Stimulated activated CD4-positive, alpha-beta T cell treated with anti-CD3 and anti-CD28 coated beads, Interleukin-12 subunit alpha, Interleukin-12 subunit beta, amount 100 ng/mL, for 4 hours (primary cell): ENCODE data around the gene DEPDC5.

ENCODE experiments used
- DNase-seq: peaks from one replicate; pipeline ENCODE4 v3.0.0-alpha.2; 2020

Gene DEPDC5

GRCh38 chr22:31897842-31898805, 144.3 kb downstream of the DEPDC5 start:
- no peak for DNase-seq

GRCh38 chr22:31898926-31899325, 145.1 kb downstream of the DEPDC5 start:
- DNase-seq, result no peak

- DNase-seq, result no peak
These were observed 145.8 kb downstream of the DEPDC5 start for GRCh38 chr22:31899669-31900068.

GRCh38 chr22:31901388-31902137, 147.7 kb downstream of the DEPDC5 start:
- DNase-seq, result no peak

GRCh38 chr22:31904651-31905050, 150.8 kb downstream of the DEPDC5 start:
- no peak for DNase-seq

- DNase-seq, result no peak
These were observed 151.5 kb downstream of the DEPDC5 start for GRCh38 chr22:31905356-31905755.

GRCh38 chr22:31906086-31906485, 152.3 kb downstream of the DEPDC5 start:
- no peak for DNase-seq

GRCh38 chr22:31906569-31906968, 152.8 kb downstream of the DEPDC5 start:
- DNase-seq, result no peak

GRCh38 chr22:31909977-31910376, 156.2 kb downstream of the DEPDC5 start:
- no peak for DNase-seq

GRCh38 chr22:31911565-31912406, 158.0 kb downstream of the DEPDC5 start:
- no peak for DNase-seq

GRCh38 chr22:31912407-31912743, 158.6 kb downstream of the DEPDC5 start:
- no peak for DNase-seq

- DNase-seq, result no peak
These were observed 161.8 kb downstream of the DEPDC5 start for GRCh38 chr22:31915586-31915985.

GRCh38 chr22:31917227-31917921, 163.6 kb downstream of the DEPDC5 start:
- no peak for DNase-seq

- no peak for DNase-seq
These were observed 165.9 kb downstream of the DEPDC5 start for GRCh38 chr22:31919730-31920129.

- DNase-seq, result no peak
These were observed 166.5 kb downstream of the DEPDC5 start for GRCh38 chr22:31920306-31920705.

GRCh38 chr22:31921106-31921505, 167.3 kb downstream of the DEPDC5 start:
- no peak for DNase-seq

GRCh38 chr22:31922534-31922933, 168.7 kb downstream of the DEPDC5 start:
- DNase-seq, result no peak

- DNase-seq, result no peak
These were observed 169.3 kb downstream of the DEPDC5 start for GRCh38 chr22:31923136-31923535.

- no peak for DNase-seq
These were observed 169.9 kb downstream of the DEPDC5 start for GRCh38 chr22:31923747-31924146.

- no peak for DNase-seq
These were observed 171.2 kb downstream of the DEPDC5 start for GRCh38 chr22:31925056-31925455.

GRCh38 chr22:31926024-31926423, 172.2 kb downstream of the DEPDC5 start:
- no peak for DNase-seq

GRCh38 chr22:31926969-31927368, 173.2 kb downstream of the DEPDC5 start:
- no peak for DNase-seq

- DNase-seq, result no peak
These were observed 173.7 kb downstream of the DEPDC5 start for GRCh38 chr22:31927562-31927961.
